Measurements from ENCODE around the gene KBTBD12.

KBTBD12 gene

GRCh38 chr3:128021768-128022372 is 106.8 kb downstream of the KBTBD12 start:
- DNase-seq: no peak

GRCh38 chr3:128033102-128033501 is 118.1 kb downstream of the KBTBD12 start:
- no peak for DNase-seq

- no peak for DNase-seq
Measured at GRCh38 chr3:128036119-128036518, 121.1 kb downstream of the KBTBD12 start.

Measured in NCI-H2081 (cell line).